CD1c-positive myeloid dendritic cell (primary cell): ENCODE results near the gene NEK11.

Experiments used
- DNase-seq: peaks from one replicate; pipeline ENCODE4 v3.0.0-alpha.2; 2016; ENCODE audit errors: extremely low spot score

NEK11 gene, protein sequence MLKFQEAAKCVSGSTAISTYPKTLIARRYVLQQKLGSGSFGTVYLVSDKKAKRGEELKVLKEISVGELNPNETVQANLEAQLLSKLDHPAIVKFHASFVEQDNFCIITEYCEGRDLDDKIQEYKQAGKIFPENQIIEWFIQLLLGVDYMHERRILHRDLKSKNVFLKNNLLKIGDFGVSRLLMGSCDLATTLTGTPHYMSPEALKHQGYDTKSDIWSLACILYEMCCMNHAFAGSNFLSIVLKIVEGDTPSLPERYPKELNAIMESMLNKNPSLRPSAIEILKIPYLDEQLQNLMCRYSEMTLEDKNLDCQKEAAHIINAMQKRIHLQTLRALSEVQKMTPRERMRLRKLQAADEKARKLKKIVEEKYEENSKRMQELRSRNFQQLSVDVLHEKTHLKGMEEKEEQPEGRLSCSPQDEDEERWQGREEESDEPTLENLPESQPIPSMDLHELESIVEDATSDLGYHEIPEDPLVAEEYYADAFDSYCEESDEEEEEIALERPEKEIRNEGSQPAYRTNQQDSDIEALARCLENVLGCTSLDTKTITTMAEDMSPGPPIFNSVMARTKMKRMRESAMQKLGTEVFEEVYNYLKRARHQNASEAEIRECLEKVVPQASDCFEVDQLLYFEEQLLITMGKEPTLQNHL

DNA sequence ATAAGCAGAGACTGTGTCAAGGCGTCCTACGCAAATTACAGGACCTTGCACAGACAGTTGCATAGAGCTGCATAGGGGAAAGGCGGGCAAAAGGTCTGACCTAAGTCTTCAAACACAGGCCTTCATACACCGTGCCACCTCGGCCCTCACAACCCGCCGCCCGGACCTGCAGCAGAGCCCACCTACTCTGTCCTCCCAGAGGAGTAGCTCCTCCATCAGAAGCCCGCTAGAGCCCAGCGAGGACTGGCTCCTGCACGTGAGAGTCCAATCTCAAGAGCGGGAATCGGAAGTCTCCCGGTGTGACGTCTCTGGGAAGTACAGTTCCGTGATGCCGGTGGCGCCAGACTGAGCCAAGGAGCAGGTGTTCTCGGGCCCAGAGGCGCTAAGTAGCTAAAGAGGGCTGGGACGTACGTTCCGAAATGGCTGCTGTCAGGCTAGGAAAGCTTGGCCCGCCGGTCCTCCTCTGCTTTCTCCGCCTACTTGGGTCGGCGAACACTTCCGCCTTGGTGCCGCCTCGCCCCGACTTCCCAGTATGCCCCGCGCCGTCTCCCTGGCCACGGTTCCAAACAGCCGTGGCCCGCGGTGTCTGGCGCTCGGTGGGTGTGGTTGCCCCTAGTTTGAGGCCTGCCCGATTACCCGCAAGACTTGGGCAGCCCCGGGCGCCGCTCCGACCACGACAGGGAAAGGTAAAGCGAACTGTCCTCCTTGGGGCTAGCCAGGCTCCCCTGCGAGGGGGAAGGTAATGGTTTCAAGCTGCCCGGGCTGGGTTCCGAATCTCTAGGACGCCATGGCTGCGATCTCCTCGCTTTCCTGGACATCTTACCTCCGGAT lies at the start of gene NEK11, which contains the start of gene ASTE1:
Gene NEK11, plus strand, starts transcription at position 557 of the 831 bp plus-strand sequence. CDS start 2,832 bp downstream, outside the sequence.
Gene ASTE1, minus strand, starts transcription at position 505 of the 831 bp plus-strand sequence. CDS start 1,519 bp downstream, outside the sequence.
- peak; percentile 95 for DNase-seq

DNA sequence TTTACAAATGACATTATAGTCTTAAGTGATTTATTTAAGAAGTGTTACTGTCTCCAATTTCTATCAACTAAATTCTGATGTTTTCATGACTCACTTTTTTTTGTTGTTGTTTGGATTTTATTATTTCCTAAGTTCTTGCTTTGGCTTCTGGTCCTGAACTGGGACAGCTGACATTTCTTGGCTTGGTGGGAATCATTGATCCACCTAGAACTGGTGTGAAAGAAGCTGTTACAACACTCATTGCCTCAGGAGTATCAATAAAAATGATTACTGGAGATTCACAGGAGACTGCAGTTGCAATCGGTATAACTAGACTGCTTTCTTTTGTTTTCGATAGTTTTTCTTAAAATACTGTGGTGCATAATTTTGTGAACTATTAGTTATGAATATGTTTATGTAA lies 47.6 kb upstream of the NEK11 start:
- DNase-seq: no peak

DNA sequence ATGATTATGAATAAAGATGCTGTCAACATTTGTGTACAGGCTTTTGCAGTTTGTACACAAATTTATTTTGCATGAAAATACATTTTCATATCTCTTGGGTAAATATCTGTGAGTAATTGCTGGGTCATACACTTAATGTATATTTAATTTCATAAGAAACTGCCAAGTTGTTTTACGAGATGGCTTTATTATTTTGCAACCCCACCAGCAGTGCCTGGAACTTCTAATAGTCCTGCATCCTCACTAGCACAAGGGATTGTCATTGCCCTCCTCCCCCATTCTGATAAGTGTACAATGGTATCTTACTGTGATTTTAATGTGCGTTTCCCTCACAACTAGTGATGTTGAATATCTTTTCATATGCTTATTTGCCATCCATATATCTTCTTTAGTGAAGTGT lies 45.2 kb upstream of the NEK11 start:
- DNase-seq: no peak

DNA sequence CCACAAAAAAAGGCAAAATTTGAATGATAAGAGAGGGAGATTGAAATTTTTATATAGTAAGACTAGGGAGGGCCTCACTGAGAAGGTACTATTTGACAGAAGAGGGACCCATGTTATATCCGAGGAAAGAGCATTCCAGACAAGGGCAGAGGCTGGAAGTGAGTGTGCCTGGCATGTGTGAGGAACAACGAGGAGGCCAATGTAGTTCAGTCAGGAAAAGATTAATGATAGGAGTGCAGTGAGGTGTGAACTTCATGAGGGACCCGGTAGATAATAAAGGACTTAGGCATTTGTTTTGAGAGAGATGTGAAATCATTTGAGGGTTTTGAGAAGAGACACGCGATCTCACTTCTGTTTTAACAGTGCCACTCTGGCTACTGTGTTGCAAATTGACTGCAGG lies 36.4 kb upstream of the NEK11 start:
- DNase-seq: no peak

DNA sequence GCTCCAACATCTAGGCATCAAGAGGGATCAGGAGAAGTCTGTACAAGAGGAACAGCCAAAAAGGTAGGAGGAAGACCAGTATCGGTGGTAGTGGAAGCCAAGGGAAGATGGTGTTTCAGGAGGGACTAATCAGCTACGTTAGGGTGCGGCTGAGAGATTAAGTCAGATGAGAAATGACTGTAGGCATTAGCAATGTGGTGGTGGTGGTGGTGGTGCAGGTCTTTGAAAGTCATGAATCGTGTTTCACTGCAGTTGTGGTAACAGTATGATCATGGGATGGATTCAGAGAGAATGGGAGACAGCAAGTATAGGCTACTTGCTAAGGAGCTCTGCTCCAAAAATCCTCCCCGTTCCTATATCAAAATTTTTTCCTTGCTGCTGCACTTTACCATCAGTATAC lies 35.6 kb upstream of the NEK11 start:
- DNase-seq: no peak

DNA sequence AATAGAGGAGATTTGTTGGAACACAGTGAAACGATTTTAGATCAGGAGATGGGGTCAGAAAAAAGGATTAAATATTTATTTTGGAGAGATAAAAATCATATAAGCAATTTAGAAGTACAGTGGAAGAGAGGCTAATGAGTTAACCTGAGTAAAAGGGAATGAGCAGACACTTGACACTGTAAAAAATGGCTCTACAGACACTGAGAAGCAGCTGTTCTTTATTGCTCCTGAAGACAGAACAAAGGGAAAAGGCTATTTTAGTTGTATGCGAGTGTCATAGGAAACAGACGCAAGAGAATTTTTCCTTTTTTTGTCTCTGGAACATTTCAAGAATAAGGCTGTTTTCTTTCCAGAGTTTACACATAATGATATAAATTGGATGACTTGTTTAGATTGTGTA lies 34.3 kb upstream of the NEK11 start:
- no peak for DNase-seq

- DNase-seq: peak; percentile 20
These were observed 29.4 kb upstream of the NEK11 start for GRCh38 chr3:130997289-130997688.

DNA sequence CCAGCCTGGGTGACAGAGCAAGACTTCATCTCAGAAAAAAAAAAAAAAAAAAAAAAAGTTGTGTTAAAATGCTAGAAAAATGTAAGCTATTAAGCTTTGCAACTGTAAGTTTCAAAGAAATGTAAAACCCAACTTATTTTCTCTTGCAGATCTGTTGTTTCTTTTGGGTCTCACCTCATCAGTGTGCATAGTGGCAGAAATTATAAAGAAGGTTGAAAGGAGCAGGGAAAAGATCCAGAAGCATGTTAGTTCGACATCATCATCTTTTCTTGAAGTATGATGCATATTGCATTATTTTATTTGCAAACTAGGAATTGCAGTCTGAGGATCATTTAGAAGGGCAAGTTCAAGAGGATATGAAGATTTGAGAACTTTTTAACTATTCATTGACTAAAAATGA lies 25.6 kb upstream of the NEK11 start:
- DNase-seq: no peak

- DNase-seq: no peak
These were observed 22.1 kb upstream of the NEK11 start for GRCh38 chr3:131004603-131005002.

- no peak for DNase-seq
These were observed 19.4 kb upstream of the NEK11 start for GRCh38 chr3:131007256-131007655.

DNA sequence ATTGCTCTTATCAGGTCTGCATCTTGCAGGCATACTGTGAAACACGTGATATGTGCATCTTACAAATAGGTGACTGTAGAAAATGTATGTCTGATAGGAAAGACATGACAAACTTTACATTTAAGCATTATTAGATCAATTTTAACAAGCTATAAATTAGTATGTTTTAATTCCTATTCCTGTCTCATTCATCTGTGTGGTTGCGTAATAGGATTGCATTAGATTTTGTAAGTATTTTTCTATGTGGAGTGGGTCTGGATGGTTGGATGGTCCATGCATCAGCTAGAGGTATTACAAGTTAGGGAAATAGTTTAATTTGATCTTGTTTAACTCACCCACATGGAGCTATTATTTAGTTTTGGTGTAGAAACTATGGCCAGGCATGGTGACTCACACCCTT lies 18.9 kb upstream of the NEK11 start:
- DNase-seq: no peak

DNA sequence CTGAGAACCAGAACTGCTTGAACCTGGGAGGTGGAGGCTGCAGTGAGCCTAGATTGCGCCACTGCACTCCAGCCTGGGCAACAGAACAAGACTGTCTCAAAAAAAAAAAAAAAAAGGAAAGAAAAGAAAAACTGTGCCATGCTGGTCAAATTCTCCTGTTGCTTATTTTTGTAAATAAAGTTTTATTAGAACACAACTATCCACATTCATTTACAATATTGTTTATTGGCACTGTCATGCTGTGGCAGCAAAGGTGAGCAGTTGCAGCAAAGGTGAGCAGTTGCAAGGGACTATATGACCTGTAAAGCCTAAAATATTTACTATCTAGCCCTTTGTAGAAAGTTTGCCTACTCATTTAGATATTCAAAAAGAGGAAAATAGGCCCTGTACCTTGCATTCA lies 18.4 kb upstream of the NEK11 start:
- DNase-seq: no peak

GRCh38 chr3:131009698-131010097 lies 17.0 kb upstream of the NEK11 start:
- DNase-seq: no peak

DNA sequence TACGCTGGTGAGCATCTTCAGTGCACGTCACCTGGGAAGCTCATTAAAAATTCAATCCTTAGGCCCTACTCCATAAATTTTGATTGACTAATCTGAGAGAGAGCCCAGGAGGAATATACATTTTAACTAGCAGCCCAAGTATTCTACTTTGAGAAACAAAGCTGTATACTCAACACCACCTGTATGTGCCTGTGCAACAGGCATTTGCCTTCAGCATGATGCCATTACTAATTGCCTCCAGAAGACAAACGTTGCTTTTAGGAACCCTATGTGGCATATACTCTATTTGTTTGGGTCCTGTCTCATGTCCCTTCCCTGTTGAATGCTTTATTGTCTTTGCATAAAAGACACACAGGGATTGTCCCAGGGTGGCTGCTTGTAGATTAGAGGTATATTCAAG lies 7.7 kb upstream of the NEK11 start:
- DNase-seq: no peak

- DNase-seq: peak; percentile 61
These were observed 6.5 kb upstream of the NEK11 start for GRCh38 chr3:131020122-131020693.

DNA sequence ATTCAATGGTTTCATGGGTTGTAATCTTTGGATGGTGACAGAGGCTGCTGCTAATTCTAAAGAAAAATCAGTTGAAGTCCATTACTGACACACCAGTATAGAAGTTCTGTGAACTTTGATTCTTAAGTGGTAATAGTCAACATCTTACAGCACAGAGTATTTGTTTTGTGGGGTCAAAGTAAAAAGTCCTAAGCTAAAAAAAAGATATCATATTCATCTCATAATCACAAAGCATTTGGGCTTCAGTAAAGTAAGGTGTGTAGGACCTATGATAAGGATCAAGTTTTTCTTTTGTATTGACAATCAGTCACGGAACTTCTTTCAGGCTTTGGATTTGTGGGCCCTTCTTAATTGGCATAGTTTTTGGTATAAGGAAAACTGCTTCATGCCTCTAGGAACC lies 1.1 kb upstream of the NEK11 start:
- no peak for DNase-seq

DNA sequence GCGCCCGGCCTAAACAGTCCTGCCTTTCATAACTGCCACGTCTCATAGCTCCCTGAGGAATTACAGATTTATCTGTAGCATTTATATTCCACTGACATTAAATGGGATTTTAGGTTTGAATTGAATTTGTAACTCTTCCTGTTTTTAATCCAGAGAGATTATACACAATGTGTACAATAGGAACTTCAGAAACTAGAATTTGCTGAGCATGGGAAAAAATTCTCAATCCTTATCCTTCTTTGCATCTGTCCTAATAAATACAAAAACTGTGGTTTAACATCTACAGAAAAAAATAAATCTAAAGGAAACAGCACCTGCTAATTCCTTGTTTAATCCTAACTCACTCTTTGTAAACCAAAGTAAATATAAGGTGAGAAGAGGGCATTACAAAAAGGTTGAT lies 2.2 kb downstream of the NEK11 start:
- no peak for DNase-seq

DNA sequence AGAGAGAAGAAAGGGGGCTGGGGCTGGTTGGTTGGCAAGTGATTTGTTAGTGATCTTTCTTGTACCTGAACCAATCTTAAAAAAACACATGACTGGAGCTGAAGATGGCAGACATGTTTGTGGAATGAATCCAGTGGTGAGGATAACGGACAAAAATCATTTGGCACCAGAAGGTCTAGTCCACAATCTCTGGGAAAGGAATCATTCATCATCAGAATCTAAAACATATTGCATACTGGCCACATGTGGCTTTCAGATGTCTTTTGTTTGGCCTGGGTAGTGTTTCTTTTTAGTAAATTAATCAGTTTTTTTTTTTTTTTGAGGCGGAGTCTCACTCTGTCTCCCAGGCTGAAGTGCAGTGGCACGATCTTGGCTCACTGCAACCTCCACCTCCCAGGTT lies 5.0 kb downstream of the NEK11 start:
- DNase-seq: no peak

- peak; percentile 75 for DNase-seq
These were observed 6.9 kb downstream of the NEK11 start for GRCh38 chr3:131033480-131034080.

DNA sequence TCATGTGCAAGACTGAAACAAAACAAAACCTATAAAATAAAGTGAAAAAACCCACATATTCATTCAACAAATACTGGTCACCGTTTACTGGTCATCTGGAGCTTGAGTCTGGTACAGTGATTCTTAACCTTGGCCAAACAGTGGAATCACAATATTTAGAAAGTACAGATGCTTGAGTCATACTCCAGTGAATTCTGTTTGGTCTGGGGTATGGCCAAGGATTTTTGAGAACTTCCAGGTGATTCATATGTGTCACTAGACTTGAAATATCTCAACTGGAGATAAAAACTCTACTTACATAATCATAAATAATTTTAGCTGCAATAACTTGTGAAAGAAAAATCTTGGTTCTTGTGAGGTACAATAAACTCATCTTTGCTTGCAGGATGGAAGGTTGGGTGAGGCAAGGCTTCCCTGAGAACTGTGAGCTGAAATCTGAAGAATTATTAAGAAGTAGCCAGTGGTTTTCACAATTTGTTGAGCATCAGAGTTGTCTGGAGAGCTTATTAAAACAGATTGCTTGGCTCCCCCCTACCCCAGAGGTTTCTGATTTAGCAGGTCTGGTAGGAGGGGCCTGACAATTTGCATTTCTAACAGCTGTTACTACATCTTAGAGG lies 9.6 kb downstream of the NEK11 start:
- DNase-seq: no peak

- DNase-seq: no peak
These were observed 10.3 kb downstream of the NEK11 start for GRCh38 chr3:131036986-131037385.
